HCT116 (cell line): Measurements from ENCODE around the gene GAB4. TPM values are rescaled to one million over a fixed set of nuclear protein-coding genes. Genes with fewer than 3 reads are reported as not detected.

Experiments used
- ATAC-seq: fragments of 200-7000 bp; cut with Tn5 transposase; 2 replicates; pipeline ENCODE4 v1.9.1; 2020; ENCODE audit warnings: mild to moderate bottlenecking, moderate library complexity
- BruUV-seq: library from RNA; stranded (reverse); fragments of 400-500 nt; replicated peaks from 2 replicates; lab custom pipeline; 2021; lab: Mats Ljungman, UMichigan
- CTCF ChIA-PET: fragments of 300-600 bp; sonication (Branson Sonifier 250); formaldehyde crosslinking; loops from one replicate; lab custom pipeline; 2021; ENCODE audit warnings: antibody characterized with exemption; lab: Charles Lee
- POLR2A ChIA-PET: fragments of 300-600, 350-600 bp; sonication (Branson Sonifier 250); formaldehyde crosslinking; loops from one replicate; lab custom pipeline; 2021; ENCODE audit warnings: antibody characterized with exemption; lab: Charles Lee
- RAD21 ChIA-PET, 2 experiments: fragments of 300-600 bp; sonication (Branson Sonifier 250); formaldehyde crosslinking; loops; one replicate each; lab custom pipeline; 2023; ENCODE audit warnings: low total read pairs in 2 of 2; ENCODE audit not compliant: uncharacterized antibody in 2 of 2, unreplicated experiment in 2 of 2, low non-redundant PET in 1 of 2; lab: Charles Lee
- DNase-seq: peaks from one replicate; pipeline ENCODE4 v3.0.0-alpha.2; 2010; ENCODE audit warnings: low read depth, low spot score
- H2AFZ ChIP-seq: fragments of 200-600 bp; shearing (Covaris generic), sonication (generic); 2 replicates; pipeline ENCODE4 v1.6.1; 2017; ENCODE audit warnings: low read depth, mixed run types, mixed read lengths, antibody characterized with exemption, low read length; ENCODE audit not compliant: poor library complexity, severe bottlenecking
- H3K27ac ChIP-seq: 2 replicates; pipeline ENCODE4 v1.5.1; 2012; ENCODE audit warnings: low read depth, low read length
- H3K27me3 ChIP-seq: fragments of 200-600 bp; sonication (generic); 2 replicates; pipeline ENCODE4 v1.6.1; 2016; ENCODE audit warnings: mixed run types, low read length, mixed read lengths; ENCODE audit not compliant: insufficient read depth
- H3K36me3 ChIP-seq, 2 experiments: fragments of 200-500 bp in 1 of 2; fragments of 200-600 bp in 1 of 2; sonication (Bioruptor generic) in 1 of 2; sonication (generic) in 1 of 2; 2 replicates each; pipeline versions ENCODE4 v1.5.1 to v1.6.1; 2014 to 2016; ENCODE audit warnings: low read length in 2 of 2, inconsistent platforms in 1 of 2, mixed read lengths in 1 of 2, mixed run types in 1 of 2; ENCODE audit not compliant: insufficient read depth in 2 of 2, control insufficient read depth in 1 of 2
- H3K4me1 ChIP-seq, 2 experiments: fragments of 200-600 bp in 1 of 2; sonication (generic) in 1 of 2; 2 replicates each; pipeline versions ENCODE4 v1.5.1 to v1.6.1; 2012 to 2017; ENCODE audit warnings: low read length in 2 of 2, inconsistent platforms in 1 of 2, mild to moderate bottlenecking in 1 of 2, mixed read lengths in 1 of 2, mixed run types in 1 of 2, moderate library complexity in 1 of 2; ENCODE audit not compliant: insufficient read depth in 2 of 2, control insufficient read depth in 1 of 2
- H3K4me2 ChIP-seq: fragments of 200-600 bp; sonication (generic); 2 replicates; pipeline ENCODE4 v1.6.1; 2017; ENCODE audit warnings: mixed run types, low read length, mixed read lengths
- H3K4me3 ChIP-seq, 2 experiments: fragments of 200-600 bp in 1 of 2; sonication (generic) in 1 of 2; replicated peaks in 1 of 2; 2 replicates each; pipeline ENCODE4 v1.5.1; 2011 to 2016; ENCODE audit warnings: low read length in 2 of 2, control low read depth in 1 of 2, low read depth in 1 of 2, mild to moderate bottlenecking in 1 of 2, mixed read lengths in 1 of 2, mixed run types in 1 of 2
- H3K79me2 ChIP-seq: fragments of 200-600 bp; sonication (generic); 2 replicates; pipeline ENCODE4 v1.6.1; 2017; ENCODE audit warnings: mild to moderate bottlenecking, mixed run types, low read length, moderate library complexity, mixed read lengths; ENCODE audit not compliant: insufficient read depth
- H3K9ac ChIP-seq: fragments of 200-600 bp; sonication (generic); 2 replicates; pipeline ENCODE4 v1.6.1; 2016; ENCODE audit warnings: low read length, mixed read lengths
- H3K9me2 ChIP-seq: fragments of 200-600 bp; sonication (generic), shearing (Covaris generic); 2 replicates; pipeline ENCODE4 v1.6.1; 2017; ENCODE audit warnings: mixed run types, mild to moderate bottlenecking, moderate library complexity; ENCODE audit not compliant: insufficient read depth
- H3K9me3 ChIP-seq, 2 experiments: fragments of 200-500 bp in 1 of 2; fragments of 200-600 bp in 1 of 2; sonication (Bioruptor generic) in 1 of 2; sonication (generic) in 1 of 2; 2 replicates each; pipeline ENCODE4 v1.6.1; 2014 to 2017; ENCODE audit warnings: low read length in 2 of 2, mixed read lengths in 2 of 2, inconsistent platforms in 1 of 2, low read depth in 1 of 2, mild to moderate bottlenecking in 1 of 2, mixed run types in 1 of 2, moderate library complexity in 1 of 2; ENCODE audit not compliant: control insufficient read depth in 1 of 2, insufficient read depth in 1 of 2
- H4K20me1 ChIP-seq: fragments of 200-600 bp; sonication (generic), shearing (Covaris generic); 2 replicates; pipeline ENCODE4 v1.6.1; 2017; ENCODE audit warnings: mixed run types, mild to moderate bottlenecking, moderate library complexity; ENCODE audit not compliant: insufficient read depth
- CEBPB ChIP-seq: IDR thresholded peaks from 2 replicates; pipeline ENCODE4 v1.6.1; 2012; ENCODE audit warnings: low read depth
- EGR1 ChIP-seq: IDR thresholded peaks from 2 replicates; pipeline ENCODE4 v1.6.1; 2012; ENCODE audit warnings: low read depth
- ELF1 ChIP-seq: IDR thresholded peaks from 2 replicates; pipeline ENCODE4 v1.6.1; 2012; ENCODE audit warnings: low read depth, borderline replicate concordance
- POLR2A ChIP-seq: IDR thresholded peaks from 2 replicates; pipeline ENCODE4 v1.7.0; 2011; ENCODE audit warnings: borderline replicate concordance; ENCODE audit not compliant: insufficient read depth, insufficient read length; ENCODE audit errors: extremely low read depth
- RAD21 ChIP-seq: IDR thresholded peaks from 2 replicates; pipeline ENCODE4 v1.6.1; 2012; ENCODE audit warnings: low read depth, mild to moderate bottlenecking
- SIN3A ChIP-seq: IDR thresholded peaks from 2 replicates; pipeline ENCODE4 v1.6.1; 2012; ENCODE audit warnings: low read depth
- SP1 ChIP-seq: IDR thresholded peaks from 2 replicates; pipeline ENCODE4 v1.6.1; 2012; ENCODE audit warnings: low read depth
- TCF7L2 ChIP-seq: IDR thresholded peaks from 2 replicates; pipeline ENCODE4 v1.7.0; 2011; ENCODE audit warnings: borderline replicate concordance, inconsistent platforms; ENCODE audit not compliant: insufficient read depth, insufficient read length; ENCODE audit errors: extremely low read depth
- YY1 ChIP-seq: IDR thresholded peaks from 2 replicates; pipeline ENCODE4 v1.6.1; 2011; ENCODE audit warnings: low read length, low read depth, moderate library complexity, mild to moderate bottlenecking; ENCODE audit not compliant: insufficient replicate concordance; ENCODE audit errors: extremely low read depth
- ZFX ChIP-seq: fragments of 450-650 bp; IDR thresholded peaks from 2 replicates; pipeline ENCODE4 v1.6.1; 2017
- intact Hi-C: fragments of 100-400 bp; cut with micrococcal nuclease; formaldehyde crosslinking; loops from 2 replicates; pipeline ENCODE4 v1.10.0; 2022
- total RNA-seq: library from RNA; stranded (reverse); gene quantifications from one replicate; pipeline ENCODE4 v1.2.1, GENCODE V29; 2021; ENCODE audit not compliant: unreplicated experiment
- TF ChIP-seq, protein P1 (sequence below): IDR thresholded peaks from 2 replicates; pipeline ENCODE4 v1.6.1; 2012
- TF ChIP-seq, protein P2 (sequence below): IDR thresholded peaks from 2 replicates; pipeline ENCODE4 v1.6.1; 2012

GAB4 gene
- total RNA-seq, 1 experiment from 2014 or later = not detected

DNA sequence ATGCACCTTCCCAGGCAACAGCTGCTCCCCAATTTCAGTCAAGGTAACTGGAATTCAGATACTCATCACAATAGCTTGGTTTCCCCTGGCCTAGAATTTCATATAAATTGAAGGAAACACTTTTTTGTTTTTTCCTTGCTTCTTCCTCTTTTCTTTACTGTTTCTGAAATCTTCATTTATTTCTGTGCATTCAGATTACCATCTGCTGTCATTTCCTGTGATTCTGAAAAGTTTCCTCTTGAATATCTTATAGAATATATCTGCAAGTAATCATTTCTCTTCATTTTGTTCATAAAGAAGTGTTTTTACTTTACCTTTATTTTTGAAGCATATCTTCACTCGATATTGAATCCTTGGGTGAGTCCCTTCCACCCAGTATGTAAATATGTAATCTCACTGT, 85.3 kb downstream of the GAB4 start:
- CTCF ChIA-PET = no interaction called here
- Histone ChIP-seq H3K9me2 (no peaks in the 10 kb centered on the region), H3K4me2 (no peak overlapping the region), H3K27ac (no peak overlapping the region), H3K36me3 (no peaks in the 10 kb centered on the region), H4K20me1 (no peaks in the 10 kb centered on the region), H3K4me3 (no peak overlapping the region), H3K9ac (no peak overlapping the region)
- no peak for ATAC-seq
- BruUV-seq = no TSS peak
- no peak for TF ChIP-seq CEBPB
- no peak for TF ChIP-seq YY1
- TF ChIP-seq EGR1 = no peak
- no peak for TF ChIP-seq SP1
- TF ChIP-seq, protein P1, sequence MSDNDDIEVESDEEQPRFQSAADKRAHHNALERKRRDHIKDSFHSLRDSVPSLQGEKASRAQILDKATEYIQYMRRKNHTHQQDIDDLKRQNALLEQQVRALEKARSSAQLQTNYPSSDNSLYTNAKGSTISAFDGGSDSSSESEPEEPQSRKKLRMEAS = no peak
- TF ChIP-seq, protein P2, sequence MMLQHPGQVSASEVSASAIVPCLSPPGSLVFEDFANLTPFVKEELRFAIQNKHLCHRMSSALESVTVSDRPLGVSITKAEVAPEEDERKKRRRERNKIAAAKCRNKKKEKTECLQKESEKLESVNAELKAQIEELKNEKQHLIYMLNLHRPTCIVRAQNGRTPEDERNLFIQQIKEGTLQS = no peak
- TF ChIP-seq TCF7L2 = no peak
- TF ChIP-seq ELF1 = no peak
- TF ChIP-seq POLR2A = no peak
- no peak for TF ChIP-seq RAD21
- TF ChIP-seq, all 23 proteins: peak for 0
- H2AFZ ChIP-seq = no peak overlapping the region
- intact Hi-C loops = loop anchor here (2.0 to 5.0 kb wide), 2 partner anchors 20 to 50 kb away; no protein-coding TSS in a partner anchor
- no peaks in the 10 kb centered on the region for H3K9me3 ChIP-seq
- H3K79me2 ChIP-seq = no peaks in the 10 kb centered on the region
- H3K27me3 ChIP-seq = peaks cover 42% of the 10 kb centered on the region
- no peak for DNase-seq
- no peaks in the 10 kb centered on the region; a peak in 1 of 4 replicates for H3K4me1 ChIP-seq
- ChIA-PET POLR2A (no interaction called here), RAD21 (no interaction called here)

DNA sequence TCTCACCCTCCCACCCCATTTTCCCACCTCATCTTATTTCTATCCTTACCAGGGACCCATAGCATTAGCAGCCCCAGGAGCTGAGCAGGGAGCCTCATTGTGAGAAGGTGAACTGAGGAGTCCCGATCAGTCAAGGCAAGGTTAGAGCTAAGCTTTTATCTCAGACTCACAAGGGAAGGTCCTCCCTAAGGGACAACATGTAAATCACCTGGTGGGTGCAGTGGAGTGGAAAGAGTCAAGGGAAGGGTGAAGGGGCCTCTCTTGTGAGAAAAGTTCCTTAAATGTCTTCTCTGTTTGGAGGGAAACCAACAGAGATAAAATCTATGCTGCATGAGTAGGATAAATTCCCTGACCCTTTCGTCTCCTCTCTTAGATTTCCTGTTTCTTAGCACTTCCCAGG, 85.9 kb downstream of the GAB4 start:
- BruUV-seq = no TSS peak
- Histone ChIP-seq H2AFZ (no peak overlapping the region), H3K4me2 (no peak overlapping the region), H3K9me2 (no peaks in the 10 kb centered on the region), H3K79me2 (no peaks in the 10 kb centered on the region), H3K27ac (no peak overlapping the region), H3K27me3 (peaks cover 40% of the 10 kb centered on the region), H3K36me3 (no peaks in the 10 kb centered on the region), H3K4me3 (no peak overlapping the region), H3K9me3 (no peaks in the 10 kb centered on the region), H4K20me1 (no peaks in the 10 kb centered on the region), H3K4me1 (peaks cover 3 to 6% of the 10 kb centered on the region in 2 experiments), H3K9ac (no peak overlapping the region)
- intact Hi-C loops = loop anchor here (2.0 to 5.0 kb wide), 2 partner anchors 21 to 50 kb away; no protein-coding TSS in a partner anchor
- ChIA-PET CTCF (no interaction called here), RAD21 (no interaction called here), POLR2A (no interaction called here)
- no peak for ATAC-seq
- TF ChIP-seq ZFX (no peak), SIN3A (no peak), CEBPB (no peak), POLR2A (no peak)
- TF ChIP-seq, protein P1 = no peak
- DNase-seq = no peak
